Nucleus accumbens (tissue), 56 donors: Measurements from ENCODE around the gene MYG1.
A peak's percentile ranks its signal among the peaks of the same experiment; 100 is the strongest.

Experiments used
- DNase-seq, 56 donors: peaks; one replicate each; lab custom pipeline; 2025; lab: John Stamatoyannopoulos, UW

Gene MYG1

GRCh38 chr12:53299454-53300180 is at the start of gene MYG1:
Gene MYG1 (plus strand): TSS chr12:53299695. CDS start chr12:53299738, 43 bp downstream.
- peak; percentile 35 to 94 (median 84) for DNase-seq

- DNase-seq = peak in 54 of 56 donors; percentile 40 to 89 (median 80)
Observed at GRCh38 chr12:53251477-53252348, 47.8 kb upstream of the MYG1 start.

- peak in 1 of 56 donors; percentile 25 for DNase-seq
Observed at GRCh38 chr12:53252349-53252916, 47.1 kb upstream of the MYG1 start.

- DNase-seq = no peak
Observed at GRCh38 chr12:53253298-53253697, 46.2 kb upstream of the MYG1 start.

GRCh38 chr12:53254816-53255545 is 44.5 kb upstream of the MYG1 start:
- no peak for DNase-seq

GRCh38 chr12:53255996-53256395 is 43.5 kb upstream of the MYG1 start:
- DNase-seq = no peak

- no peak for DNase-seq
Observed at GRCh38 chr12:53258541-53259539, 40.7 kb upstream of the MYG1 start.

- no peak for DNase-seq
Observed at GRCh38 chr12:53259891-53260290, 39.6 kb upstream of the MYG1 start.

- DNase-seq = no peak
Observed at GRCh38 chr12:53265783-53266182, 33.7 kb upstream of the MYG1 start.

GRCh38 chr12:53267306-53267998 is 32.0 kb upstream of the MYG1 start:
- DNase-seq = no peak

GRCh38 chr12:53267999-53268629 is 31.4 kb upstream of the MYG1 start, which contains the start of gene ESPL1:
Gene ESPL1 (plus strand): TSS chr12:53268299. CDS start chr12:53268767, 468 bp downstream.
- peak in 51 of 56 donors; percentile 9 to 83 (median 50) for DNase-seq

- DNase-seq = no peak
Observed at GRCh38 chr12:53268630-53269562, 30.6 kb upstream of the MYG1 start.

GRCh38 chr12:53274445-53274844 is 25.1 kb upstream of the MYG1 start:
- DNase-seq = no peak

GRCh38 chr12:53276511-53276910 is 23.0 kb upstream of the MYG1 start:
- DNase-seq = no peak

GRCh38 chr12:53277981-53278380 is 21.5 kb upstream of the MYG1 start:
- DNase-seq = no peak

- no peak for DNase-seq
Observed at GRCh38 chr12:53279283-53279869, 20.1 kb upstream of the MYG1 start.
